Stimulated activated CD4-positive, alpha-beta T cell treated with anti-CD3 and anti-CD28 coated beads, Interleukin-1b, Interleukin-23, amount 100 ng/mL, for 4 hours (primary cell): ENCODE measurements around the gene SETD1B.
A peak's percentile ranks its signal among the peaks of the same experiment; 100 is the strongest.

Source experiments
- DNase-seq, 2 donors: peaks; one replicate each; pipeline ENCODE4 v3.0.0-alpha.2; 2020; ENCODE audit warnings: low read depth in 2 of 2

Gene SETD1B

GRCh38 chr12:121795034-121795968 lies 8.5 kb upstream of the SETD1B start:
- peak; percentile 78 to 85 for DNase-seq

DNA sequence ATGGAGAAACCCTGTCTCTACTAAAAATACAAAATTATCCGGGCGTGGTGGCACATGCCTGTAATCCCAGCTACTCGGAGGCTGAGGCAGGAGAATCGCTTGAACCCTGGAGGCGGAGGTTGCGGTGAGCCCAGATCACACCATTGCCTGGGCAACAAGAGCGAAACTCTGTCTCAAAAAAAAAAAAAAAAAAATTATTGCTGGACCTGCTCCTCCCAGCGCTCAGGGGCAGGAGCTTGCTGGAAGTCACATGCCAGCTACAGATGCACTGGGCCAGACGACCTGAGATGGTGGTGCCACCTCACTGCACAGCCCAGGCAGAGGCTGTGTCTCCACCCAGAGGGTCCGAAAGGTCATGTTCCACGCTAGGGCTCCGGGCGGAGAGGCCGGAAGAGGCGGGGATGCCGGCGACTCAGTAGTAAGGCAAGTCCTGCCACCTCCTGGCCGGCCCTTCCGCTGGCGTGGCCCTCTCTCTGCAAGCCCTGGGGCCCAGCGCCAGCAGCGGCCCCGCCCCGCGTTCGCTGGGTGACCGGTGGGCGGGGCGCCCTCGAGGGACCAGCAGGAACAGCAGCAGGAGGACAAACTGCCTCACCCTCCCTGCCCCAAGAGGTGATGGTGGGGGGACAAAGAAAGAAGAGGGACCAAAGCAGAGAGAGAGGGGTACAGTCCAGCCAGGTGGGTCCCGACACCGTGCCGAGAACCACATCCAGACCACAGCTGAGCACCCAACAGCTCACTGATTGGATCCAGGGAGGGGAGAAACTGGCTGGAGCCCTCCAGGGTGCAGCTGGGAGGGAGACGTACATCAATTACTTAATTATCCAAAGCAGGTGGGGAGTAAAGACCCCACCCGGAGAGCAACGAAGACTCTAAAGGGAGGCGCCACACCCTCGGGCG lies 6.7 kb upstream of the SETD1B start:
- no peak for DNase-seq

GRCh38 chr12:121797937-121798786 lies 5.6 kb upstream of the SETD1B start:
- DNase-seq = no peak

GRCh38 chr12:121798787-121799155 lies 5.0 kb upstream of the SETD1B start:
- no peak for DNase-seq

GRCh38 chr12:121799156-121799841 lies 4.5 kb upstream of the SETD1B start:
- DNase-seq = no peak

DNA sequence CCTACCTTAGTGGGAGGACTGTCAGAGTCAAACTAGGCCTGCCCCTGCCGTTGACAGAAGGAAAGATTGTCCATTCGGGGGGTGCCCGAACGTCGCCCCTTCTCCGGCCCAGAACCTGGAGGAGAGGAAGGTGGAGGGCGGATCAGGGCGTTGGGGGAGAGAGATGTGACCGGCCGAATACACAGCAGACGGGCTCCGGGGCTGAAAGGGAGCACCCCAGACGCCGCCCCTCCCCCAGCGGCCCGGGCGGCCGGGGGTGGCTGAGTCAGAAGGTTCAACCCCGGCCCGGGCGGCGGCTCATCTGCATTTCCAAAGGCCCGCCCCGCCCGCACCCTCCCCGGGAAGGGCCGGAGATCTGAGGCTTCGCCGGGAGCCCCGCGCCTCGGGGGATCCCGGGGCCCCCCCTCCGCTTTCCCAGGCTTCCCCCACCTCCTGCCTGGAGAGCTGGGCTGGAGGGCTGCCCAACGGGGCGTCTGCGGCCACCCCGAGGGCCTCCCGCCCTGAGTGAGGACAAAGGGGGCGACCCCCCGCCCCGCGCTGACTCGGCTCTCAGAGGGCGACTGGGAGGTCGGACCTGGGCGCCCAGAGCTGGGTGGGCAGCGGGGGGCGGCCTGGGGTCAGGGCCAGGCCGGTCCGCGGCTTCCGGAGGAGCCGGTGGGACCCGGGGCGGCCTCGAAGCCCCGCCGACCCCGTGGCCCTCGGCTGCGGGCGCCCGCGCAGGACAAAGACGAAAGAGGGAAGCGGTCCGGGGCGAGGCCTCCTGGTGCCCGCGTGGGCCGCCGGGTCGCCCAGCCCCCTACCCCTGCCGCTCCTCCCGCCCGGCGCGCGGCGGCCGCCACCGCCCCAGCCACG lies 3.7 kb upstream of the SETD1B start:
- peak; percentile 75 to 88 for DNase-seq

DNA sequence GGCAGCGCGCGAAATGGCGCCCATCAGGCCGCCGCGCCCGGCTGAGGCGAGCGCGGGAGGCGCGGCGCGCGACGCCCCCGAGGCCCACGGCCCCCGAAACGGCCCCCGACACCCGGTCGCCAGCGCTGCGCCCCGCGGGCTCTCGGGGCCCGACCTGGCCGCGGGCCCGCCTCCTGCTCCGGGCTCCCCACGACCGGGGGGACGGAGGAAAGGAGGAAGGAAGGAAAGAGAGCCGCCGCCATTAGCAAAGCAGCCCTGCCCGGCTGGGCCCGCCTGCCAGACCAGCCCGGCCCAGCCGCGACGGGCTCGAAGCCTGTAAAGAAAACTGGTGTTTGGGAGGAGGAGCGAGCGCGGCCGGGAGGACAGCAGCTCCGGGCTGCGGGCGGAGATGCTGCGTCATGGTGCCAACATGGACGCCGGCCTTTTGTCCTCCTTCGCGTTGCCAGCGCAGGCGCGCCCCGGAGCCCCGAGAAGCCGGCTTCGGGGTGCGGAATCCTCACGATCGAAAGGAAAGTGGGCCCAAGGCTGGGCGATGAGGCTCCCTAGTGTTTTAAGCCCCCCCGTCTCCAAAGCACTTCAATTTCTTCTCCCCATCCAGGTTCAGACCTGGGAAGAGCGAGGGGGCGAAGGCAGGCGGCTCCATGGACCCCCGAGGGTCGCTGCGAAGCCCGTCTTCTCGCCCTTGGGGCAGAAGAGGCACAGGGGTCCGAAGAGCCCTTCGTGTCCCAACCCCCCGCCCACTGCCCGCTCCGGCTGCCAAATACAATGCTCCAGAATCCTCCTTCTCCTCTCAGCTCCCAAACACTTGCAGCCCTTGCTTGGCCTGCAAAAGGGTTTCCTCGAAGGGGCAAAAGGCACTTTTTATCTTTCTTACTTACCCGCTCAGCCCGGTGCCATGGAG lies 2.9 kb upstream of the SETD1B start:
- DNase-seq = peak in 1 of 2 donors; percentile 60

DNA sequence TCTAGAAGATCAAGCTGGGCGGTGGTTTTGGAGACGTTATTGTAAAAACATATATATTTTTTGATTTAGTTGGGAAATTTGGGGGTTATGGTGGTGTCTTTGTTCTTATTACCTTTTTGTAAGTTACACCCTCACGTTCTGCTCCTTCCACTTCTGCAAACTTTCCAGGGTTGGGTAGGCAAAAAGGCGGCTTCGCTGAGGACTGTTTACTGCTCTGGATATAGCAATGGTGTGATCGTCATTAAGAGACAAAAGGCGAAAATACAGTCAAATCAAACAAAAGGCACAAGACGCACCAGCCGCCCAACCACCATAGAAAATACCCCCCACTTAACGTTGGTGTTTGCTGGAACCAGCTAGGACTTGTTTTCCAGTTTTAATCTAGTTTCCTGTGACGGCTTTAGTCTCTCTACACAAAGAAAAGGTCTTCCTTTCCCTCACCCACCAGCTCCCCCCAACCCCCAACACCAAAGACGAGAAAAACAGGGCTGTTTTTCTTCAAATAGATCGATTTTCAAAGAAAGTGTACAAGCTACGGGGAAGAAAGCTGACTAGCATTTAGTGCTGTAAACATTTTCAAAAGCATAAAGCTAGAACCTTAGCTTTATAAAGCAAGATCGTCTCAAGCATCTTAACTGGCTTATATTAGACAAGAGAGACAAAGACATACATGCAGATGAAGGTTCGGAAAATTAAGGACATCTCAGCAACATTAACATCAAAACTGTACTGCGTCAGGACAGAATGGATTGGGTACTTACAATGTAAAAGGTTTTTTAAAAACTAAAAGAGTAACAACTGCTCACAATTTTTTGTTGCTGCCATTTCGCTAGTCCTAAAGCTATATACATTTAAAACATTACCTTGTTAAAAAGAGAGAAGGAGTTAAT lies 2.0 kb upstream of the SETD1B start:
- no peak for DNase-seq

DNA sequence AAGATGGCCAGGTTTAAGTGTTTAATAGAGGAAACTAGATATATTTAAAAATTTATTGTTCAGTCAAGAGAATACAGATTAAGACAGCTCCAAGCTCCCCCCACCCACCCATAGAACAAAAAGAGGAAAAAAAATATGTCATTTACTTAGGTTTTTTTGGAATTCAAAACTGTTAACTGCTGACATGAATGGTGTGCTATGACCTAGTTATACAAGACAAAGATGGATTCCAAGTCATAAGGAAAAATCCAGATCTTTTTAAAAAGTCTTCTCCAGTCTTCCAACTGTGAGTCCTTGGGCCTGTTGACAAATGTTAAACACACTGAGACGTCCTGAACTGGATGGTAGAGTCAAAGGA lies 1.3 kb upstream of the SETD1B start:
- no peak for DNase-seq

DNA sequence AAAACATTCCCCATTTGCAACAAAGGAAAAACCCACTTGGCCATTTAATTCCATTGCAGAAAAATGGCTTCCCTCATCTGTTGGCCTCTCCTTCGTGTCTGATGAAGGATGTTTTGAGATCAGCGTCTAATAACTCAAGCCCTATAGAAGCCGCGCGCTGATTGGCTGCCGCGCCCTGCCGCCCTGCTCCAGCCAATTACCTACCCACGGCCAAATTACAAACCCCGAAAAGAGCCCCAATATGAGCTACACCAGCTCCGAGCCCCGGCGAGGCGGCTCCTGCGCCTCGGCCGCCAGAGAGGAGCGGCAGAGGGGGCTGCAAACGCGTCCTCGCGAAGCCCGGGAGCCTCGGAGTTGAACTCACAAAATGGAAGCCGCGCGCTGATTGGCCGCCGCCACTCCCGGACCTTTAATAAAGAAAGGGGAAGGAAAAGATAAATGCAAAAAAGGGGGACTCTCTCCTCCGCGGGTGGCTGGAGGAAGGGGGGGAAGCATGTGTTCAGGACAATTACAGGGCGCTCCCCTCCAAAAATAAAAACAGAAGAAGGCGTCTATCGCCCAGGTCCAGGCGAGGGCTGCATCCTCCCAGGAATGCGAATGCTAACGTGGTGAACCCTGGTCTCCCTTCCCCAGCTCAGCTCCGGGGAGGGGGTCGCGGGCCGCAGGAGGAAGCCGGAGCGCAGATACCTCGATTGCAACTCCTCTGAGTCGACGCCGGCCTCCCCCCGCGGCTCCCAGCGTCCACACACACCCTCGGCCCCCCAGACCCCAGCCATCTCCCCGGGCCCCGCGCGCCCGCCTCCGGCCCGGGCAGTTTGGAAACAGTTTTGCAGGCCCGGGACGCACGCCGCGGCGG lies 738 bp upstream of the SETD1B start:
- DNase-seq = peak; percentile 80 to 83

DNA sequence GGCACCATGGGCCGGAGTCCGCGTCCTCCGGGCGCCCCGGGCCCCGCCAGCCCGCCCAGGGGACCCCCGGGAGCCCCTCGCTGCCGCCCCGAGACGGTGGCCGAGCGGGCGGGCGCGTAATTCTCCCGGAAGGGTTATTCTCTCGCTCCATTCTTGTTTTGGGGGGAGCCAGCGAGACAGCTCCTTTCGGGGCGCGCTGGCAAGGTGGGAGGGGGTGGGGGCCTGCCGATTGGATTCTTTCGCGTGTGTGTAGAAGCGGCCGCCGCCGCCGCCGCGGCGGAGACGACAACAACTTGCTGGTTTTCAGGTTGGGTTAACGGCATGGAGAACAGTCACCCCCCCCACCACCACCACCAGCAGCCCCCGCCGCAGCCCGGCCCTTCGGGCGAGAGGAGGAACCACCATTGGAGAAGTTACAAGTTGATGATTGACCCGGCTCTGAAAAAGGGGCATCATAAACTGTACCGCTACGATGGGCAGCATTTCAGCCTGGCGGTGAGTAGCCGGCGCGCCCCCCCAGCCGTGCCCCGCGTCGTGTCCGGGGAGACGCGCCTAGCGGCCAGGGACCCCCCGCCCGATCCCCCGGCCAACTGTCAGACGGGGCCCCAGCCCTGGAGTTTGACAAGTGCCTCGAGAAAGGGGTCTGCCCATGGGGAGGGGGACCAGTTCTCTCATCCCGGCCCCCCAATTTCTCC lies 755 bp downstream of the SETD1B start:
- DNase-seq = peak in 1 of 2 donors; percentile 47

DNA sequence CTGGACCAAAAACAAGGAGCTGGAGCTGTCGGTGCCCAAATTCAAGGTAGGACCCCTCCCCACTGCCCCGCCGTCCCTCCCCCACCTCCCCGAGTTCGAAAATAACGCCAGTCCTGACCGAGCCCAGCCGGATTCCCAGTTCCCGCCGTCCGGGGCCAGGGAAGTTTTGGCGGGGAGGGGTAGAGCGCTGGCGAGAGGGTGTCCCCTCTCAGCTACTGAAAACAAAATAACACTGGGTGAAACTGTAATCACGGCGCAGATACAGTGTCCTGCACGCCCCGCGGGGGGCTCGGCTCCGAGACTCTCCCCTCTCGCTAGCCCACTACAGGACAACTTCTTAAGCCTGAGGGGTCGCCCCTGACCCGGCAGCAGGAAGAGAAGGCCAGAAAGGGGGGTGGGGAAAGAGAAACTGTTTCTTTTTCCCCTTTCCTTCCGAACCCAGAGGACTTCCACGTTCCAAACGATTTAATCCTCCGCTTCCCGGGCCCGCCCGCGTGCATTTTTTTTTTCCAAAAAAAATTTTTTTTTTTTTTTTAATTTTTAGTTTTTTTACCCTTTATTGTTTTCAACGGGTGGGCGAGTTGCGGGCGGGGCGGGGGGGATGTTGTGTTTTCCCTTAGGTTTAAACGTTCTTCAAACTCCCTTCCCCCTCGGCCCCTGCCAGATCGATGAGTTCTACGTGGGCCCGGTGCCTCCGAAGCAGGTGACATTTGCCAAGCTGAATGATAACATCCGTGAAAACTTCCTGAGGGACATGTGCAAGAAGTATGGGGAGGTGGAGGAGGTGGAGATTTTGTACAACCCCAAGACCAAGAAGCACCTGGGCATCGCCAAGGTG lies 1.6 kb downstream of the SETD1B start:
- no peak for DNase-seq

- no peak for DNase-seq
These were observed 2.3 kb downstream of the SETD1B start for GRCh38 chr12:121806009-121806545.

DNA sequence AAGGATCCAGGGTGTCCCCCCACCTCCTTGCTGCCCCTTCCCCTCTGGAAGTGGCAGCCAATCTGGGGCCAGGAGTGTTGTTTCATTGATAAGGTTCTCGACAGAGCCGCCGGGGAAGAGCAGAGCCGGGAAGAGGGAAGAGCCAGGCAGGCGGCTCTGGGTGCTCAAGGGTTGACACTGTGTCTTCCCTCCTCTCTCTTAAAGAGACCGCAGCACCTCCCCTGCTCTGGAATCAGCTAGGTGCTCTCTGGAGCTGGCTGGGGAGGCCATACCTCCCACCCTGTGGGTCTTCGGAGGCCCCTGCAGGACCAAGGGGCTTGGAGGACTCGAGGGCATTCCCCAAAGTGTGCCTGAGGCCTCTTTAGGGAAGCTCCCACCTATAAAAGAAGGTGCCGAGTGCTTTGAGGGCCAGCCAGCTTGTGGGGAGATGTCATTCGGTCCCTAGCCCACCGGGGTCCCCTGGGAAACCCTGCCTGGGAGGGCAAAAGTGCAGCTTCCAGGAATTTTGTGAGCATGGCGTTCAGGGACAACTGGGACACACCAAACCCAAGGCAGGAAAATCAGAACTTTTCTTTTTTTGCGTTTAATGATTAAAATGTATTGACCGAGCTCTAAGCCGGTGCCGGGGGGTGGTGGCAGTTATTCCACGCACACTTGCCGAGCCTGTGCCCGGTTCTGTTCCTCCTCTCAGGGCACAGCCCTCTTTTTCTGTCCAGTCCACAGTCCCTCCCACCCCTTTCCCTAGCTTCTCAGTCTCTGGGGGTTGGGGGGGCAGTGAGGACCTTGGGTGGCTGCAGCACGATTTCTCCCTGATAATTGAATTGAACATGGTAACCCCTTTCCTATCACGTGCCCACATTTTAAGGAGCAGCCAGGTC lies 3.0 kb downstream of the SETD1B start:
- DNase-seq = no peak
